Measurements from ENCODE around the gene RABGEF1. TPM values are rescaled to one million over a fixed set of nuclear protein-coding genes. Genes with fewer than 3 reads are reported as not detected.
"Not testable (repeated sequence)": the region's sequence is repeated elsewhere in the genome, so short reads cannot be mapped to it uniquely, and the experiment has no call there.

RABGEF1 gene
- total and polyA plus RNA-seq, 2 experiments from 2014 or later = 14.7 to 17.5 TPM

DNA sequence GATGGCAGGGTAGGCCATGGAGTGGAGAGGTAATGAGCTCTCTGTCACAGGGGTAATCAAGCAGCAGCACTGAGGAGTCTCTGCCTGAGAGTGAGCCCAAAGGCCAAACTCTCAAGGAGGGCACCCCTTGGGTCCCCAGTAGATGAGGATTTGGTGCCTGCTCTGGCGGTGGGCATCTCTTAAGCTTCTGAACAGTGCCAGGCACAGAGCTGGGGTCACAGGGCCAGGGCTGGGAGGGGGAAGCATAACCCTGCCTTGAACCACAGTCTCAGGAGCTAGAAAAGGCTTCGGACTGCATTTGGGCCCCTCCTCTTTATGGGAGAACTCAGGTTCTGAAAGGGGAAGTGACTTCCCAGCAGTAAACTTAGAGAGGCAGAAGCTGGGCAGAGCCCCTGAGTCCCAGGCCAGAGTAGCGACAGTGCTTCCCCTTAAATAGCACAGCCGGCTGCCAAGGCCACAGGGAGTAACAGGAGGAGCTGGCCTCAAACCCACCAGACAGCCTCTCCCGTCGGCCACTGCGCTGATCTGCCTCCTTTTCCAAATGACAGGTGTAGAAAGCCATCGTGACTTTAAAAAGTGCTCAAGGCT is 76.8 kb downstream of the RABGEF1 start:
- not testable (repeated sequence) for H4K20me1 ChIP-seq (replicated peaks; ENCODE audit: insufficient read depth); H3K79me2 ChIP-seq (replicated peaks; ENCODE audit: insufficient read depth); H3K27ac ChIP-seq (ENCODE audit: low read depth); H3K36me3 ChIP-seq (ENCODE audit: insufficient read depth); ATAC-seq; H3K27me3 ChIP-seq (ENCODE audit: insufficient read depth); H3K4me3 Mint-ChIP-seq; H3K27ac Mint-ChIP-seq; H3K9me3 Mint-ChIP-seq; H3K4me2 ChIP-seq; H3K27me3 Mint-ChIP-seq (ENCODE audit: insufficient read depth, low read depth, poor library complexity); H3F3A ChIP-seq (replicated peaks; ENCODE audit: low read depth); DNase-seq (ENCODE audit: low spot score); H3K9me2 ChIP-seq (ENCODE audit: insufficient read depth); H3K4me1 ChIP-seq (ENCODE audit: insufficient read depth); H3K4me3 ChIP-seq; H3K4me1 Mint-ChIP-seq; H2AFZ ChIP-seq; H3K36me3 Mint-ChIP-seq (ENCODE audit: low read depth)

DNA sequence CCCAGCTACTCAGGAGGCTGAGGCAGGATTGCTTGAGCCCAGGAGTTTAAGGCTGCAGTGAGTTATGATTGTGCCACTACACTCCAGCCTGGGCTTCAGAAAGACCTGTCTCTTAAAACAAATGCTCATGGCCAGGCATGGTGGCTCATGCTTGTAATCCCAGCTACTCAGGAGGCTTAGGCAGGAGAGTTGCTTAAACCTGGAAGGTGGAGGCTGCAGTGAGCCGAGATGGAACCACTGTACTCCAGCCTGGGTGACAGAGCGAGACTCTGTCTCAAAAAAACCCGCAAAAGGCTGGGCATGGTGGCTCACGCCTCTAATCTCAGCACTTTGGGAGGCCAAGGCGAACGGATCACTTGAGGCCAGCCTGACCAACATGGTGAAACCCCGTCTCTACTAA is 77.4 kb downstream of the RABGEF1 start:
- not testable (repeated sequence) for H3K27ac ChIP-seq (ENCODE audit: low read depth); H3K4me3 ChIP-seq; H3K79me2 ChIP-seq (replicated peaks; ENCODE audit: insufficient read depth); H4K20me1 ChIP-seq (replicated peaks; ENCODE audit: insufficient read depth); ATAC-seq; H3K27me3 Mint-ChIP-seq (ENCODE audit: insufficient read depth, low read depth, poor library complexity); H3K36me3 ChIP-seq (ENCODE audit: insufficient read depth); H3K27ac Mint-ChIP-seq; H3K27me3 ChIP-seq (ENCODE audit: insufficient read depth); H3K4me2 ChIP-seq; H3K9me3 Mint-ChIP-seq; DNase-seq (ENCODE audit: low spot score); H3K4me1 ChIP-seq (ENCODE audit: insufficient read depth); H2AFZ ChIP-seq; H3K36me3 Mint-ChIP-seq (ENCODE audit: low read depth); H3K9me2 ChIP-seq (ENCODE audit: insufficient read depth); H3F3A ChIP-seq (replicated peaks; ENCODE audit: low read depth); H3K4me1 Mint-ChIP-seq; H3K4me3 Mint-ChIP-seq

DNA sequence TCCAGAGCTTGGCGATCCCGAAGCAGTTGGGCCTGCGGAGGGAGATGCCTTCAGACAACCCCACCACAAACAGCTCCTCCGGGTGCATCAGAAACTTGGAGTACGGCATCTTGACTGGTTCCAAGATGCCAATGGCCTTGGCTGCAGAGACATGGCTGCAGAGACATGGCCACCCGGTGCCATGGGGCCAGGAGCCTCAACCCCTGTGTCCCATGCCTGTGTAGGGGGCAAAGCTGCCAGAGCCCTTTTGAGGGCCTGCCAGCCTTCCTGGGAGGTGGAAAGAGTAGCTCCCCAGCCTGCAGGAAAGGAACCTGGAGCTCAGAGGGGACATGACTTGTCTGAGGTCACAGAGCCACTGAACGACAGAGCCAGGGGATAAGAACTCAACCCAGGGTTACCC is 83.5 kb downstream of the RABGEF1 start:
- H3K4me3 ChIP-seq = no peak overlapping the region
- Mint-ChIP-seq H3K27ac (no peak overlapping the region), H3K9me3 (peaks cover 13% of the 10 kb centered on the region), H3K27me3 (ENCODE audit: insufficient read depth, low read depth, poor library complexity) (peaks cover 8% of the 10 kb centered on the region), H3K4me1 (no peaks in the 10 kb centered on the region), H3K4me3 (no peak overlapping the region), H3K36me3 (ENCODE audit: low read depth) (no peaks in the 10 kb centered on the region)
- H3K79me2 ChIP-seq (replicated peaks; ENCODE audit: insufficient read depth) = no peaks in the 10 kb centered on the region
- no peaks in the 10 kb centered on the region for H3K4me1 ChIP-seq (ENCODE audit: insufficient read depth)
- no peaks in the 10 kb centered on the region for H3F3A ChIP-seq (replicated peaks; ENCODE audit: low read depth)
- no peaks in the 10 kb centered on the region for H4K20me1 ChIP-seq (replicated peaks; ENCODE audit: insufficient read depth)
- no peaks in the 10 kb centered on the region for H3K9me2 ChIP-seq (ENCODE audit: insufficient read depth)
- DNase-seq (ENCODE audit: low spot score) = no peak
- no peaks in the 10 kb centered on the region for H3K36me3 ChIP-seq (ENCODE audit: insufficient read depth)
- H2AFZ ChIP-seq = no peak overlapping the region
- ATAC-seq = no peak
- no peaks in the 10 kb centered on the region for H3K27me3 ChIP-seq (ENCODE audit: insufficient read depth)
- no peak overlapping the region for H3K4me2 ChIP-seq
- H3K27ac ChIP-seq (ENCODE audit: low read depth) = no peak overlapping the region
- no peak for TF ChIP-seq NANOG (IDR thresholded peaks at IDR 0.05; ENCODE audit: borderline replicate concordance)
- TF ChIP-seq CREB1 (CRISPR knock-in tag; IDR thresholded peaks at IDR 0.05; ENCODE audit: low read depth) = no peak
- TF ChIP-seq, protein P1, sequence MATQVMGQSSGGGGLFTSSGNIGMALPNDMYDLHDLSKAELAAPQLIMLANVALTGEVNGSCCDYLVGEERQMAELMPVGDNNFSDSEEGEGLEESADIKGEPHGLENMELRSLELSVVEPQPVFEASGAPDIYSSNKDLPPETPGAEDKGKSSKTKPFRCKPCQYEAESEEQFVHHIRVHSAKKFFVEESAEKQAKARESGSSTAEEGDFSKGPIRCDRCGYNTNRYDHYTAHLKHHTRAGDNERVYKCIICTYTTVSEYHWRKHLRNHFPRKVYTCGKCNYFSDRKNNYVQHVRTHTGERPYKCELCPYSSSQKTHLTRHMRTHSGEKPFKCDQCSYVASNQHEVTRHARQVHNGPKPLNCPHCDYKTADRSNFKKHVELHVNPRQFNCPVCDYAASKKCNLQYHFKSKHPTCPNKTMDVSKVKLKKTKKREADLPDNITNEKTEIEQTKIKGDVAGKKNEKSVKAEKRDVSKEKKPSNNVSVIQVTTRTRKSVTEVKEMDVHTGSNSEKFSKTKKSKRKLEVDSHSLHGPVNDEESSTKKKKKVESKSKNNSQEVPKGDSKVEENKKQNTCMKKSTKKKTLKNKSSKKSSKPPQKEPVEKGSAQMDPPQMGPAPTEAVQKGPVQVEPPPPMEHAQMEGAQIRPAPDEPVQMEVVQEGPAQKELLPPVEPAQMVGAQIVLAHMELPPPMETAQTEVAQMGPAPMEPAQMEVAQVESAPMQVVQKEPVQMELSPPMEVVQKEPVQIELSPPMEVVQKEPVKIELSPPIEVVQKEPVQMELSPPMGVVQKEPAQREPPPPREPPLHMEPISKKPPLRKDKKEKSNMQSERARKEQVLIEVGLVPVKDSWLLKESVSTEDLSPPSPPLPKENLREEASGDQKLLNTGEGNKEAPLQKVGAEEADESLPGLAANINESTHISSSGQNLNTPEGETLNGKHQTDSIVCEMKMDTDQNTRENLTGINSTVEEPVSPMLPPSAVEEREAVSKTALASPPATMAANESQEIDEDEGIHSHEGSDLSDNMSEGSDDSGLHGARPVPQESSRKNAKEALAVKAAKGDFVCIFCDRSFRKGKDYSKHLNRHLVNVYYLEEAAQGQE (IDR thresholded peaks at IDR 0.05; ENCODE audit: unreplicated experiment) = no peak
- TF ChIP-seq, protein P2, sequence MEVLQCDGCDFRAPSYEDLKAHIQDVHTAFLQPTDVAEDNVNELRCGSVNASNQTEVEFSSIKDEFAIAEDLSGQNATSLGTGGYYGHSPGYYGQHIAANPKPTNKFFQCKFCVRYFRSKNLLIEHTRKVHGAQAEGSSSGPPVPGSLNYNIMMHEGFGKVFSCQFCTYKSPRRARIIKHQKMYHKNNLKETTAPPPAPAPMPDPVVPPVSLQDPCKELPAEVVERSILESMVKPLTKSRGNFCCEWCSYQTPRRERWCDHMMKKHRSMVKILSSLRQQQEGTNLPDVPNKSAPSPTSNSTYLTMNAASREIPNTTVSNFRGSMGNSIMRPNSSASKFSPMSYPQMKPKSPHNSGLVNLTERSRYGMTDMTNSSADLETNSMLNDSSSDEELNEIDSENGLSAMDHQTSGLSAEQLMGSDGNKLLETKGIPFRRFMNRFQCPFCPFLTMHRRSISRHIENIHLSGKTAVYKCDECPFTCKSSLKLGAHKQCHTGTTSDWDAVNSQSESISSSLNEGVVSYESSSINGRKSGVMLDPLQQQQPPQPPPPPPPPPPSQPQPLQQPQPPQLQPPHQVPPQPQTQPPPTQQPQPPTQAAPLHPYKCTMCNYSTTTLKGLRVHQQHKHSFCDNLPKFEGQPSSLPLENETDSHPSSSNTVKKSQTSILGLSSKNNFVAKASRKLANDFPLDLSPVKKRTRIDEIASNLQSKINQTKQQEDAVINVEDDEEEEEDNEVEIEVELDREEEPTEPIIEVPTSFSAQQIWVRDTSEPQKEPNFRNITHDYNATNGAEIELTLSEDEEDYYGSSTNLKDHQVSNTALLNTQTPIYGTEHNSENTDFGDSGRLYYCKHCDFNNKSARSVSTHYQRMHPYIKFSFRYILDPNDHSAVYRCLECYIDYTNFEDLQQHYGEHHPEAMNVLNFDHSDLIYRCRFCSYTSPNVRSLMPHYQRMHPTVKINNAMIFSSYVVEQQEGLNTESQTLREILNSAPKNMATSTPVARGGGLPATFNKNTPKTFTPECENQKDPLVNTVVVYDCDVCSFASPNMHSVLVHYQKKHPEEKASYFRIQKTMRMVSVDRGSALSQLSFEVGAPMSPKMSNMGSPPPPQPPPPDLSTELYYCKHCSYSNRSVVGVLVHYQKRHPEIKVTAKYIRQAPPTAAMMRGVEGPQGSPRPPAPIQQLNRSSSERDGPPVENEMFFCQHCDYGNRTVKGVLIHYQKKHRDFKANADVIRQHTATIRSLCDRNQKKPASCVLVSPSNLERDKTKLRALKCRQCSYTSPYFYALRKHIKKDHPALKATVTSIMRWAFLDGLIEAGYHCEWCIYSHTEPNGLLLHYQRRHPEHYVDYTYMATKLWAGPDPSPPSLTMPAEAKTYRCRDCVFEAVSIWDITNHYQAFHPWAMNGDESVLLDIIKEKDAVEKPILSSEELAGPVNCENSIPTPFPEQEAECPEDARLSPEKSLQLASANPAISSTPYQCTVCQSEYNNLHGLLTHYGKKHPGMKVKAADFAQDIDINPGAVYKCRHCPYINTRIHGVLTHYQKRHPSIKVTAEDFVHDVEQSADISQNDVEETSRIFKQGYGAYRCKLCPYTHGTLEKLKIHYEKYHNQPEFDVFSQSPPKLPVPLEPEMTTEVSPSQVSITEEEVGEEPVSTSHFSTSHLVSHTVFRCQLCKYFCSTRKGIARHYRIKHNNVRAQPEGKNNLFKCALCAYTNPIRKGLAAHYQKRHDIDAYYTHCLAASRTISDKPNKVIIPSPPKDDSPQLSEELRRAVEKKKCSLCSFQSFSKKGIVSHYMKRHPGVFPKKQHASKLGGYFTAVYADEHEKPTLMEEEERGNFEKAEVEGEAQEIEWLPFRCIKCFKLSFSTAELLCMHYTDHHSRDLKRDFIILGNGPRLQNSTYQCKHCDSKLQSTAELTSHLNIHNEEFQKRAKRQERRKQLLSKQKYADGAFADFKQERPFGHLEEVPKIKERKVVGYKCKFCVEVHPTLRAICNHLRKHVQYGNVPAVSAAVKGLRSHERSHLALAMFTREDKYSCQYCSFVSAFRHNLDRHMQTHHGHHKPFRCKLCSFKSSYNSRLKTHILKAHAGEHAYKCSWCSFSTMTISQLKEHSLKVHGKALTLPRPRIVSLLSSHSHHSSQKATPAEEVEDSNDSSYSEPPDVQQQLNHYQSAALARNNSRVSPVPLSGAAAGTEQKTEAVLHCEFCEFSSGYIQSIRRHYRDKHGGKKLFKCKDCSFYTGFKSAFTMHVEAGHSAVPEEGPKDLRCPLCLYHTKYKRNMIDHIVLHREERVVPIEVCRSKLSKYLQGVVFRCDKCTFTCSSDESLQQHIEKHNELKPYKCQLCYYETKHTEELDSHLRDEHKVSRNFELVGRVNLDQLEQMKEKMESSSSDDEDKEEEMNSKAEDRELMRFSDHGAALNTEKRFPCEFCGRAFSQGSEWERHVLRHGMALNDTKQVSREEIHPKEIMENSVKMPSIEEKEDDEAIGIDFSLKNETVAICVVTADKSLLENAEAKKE (CRISPR knock-in tag; IDR thresholded peaks at IDR 0.05) = no peak
- TF ChIP-seq POLR2AphosphoS5 (IDR thresholded peaks at IDR 0.05; ENCODE audit: low read depth) = no peak
- TF ChIP-seq, protein P3, sequence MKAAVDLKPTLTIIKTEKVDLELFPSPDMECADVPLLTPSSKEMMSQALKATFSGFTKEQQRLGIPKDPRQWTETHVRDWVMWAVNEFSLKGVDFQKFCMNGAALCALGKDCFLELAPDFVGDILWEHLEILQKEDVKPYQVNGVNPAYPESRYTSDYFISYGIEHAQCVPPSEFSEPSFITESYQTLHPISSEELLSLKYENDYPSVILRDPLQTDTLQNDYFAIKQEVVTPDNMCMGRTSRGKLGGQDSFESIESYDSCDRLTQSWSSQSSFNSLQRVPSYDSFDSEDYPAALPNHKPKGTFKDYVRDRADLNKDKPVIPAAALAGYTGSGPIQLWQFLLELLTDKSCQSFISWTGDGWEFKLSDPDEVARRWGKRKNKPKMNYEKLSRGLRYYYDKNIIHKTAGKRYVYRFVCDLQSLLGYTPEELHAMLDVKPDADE (IDR thresholded peaks at IDR 0.05) = no peak
